GM18861 (cell line): ENCODE measurements around the gene TTLL4.

Experiments used
- ATAC-seq: cut with Tn5 transposase; IDR thresholded peaks from one replicate; pipeline ENCODE4 v1.9.1; 2021; ENCODE audit not compliant: unreplicated experiment

Gene TTLL4

DNA sequence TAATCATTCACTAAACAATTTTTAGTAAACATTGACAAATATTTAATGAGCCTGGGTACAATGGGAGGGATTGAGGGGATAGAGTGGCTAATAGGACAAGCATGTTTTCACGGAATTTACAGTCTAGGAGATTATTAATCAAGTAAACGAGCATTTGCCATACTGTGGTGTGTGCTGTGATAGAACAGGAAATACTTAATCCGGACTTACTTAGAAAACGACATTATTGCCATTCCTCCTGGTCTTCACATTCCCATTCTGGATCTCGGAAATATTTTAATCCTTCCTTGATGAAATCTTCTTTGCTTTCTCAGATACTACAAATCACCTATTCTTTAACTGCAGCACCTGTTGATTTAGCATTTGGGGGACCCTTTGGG lies 905 bp downstream of the TTLL4 start:
- ATAC-seq: no peak

DNA sequence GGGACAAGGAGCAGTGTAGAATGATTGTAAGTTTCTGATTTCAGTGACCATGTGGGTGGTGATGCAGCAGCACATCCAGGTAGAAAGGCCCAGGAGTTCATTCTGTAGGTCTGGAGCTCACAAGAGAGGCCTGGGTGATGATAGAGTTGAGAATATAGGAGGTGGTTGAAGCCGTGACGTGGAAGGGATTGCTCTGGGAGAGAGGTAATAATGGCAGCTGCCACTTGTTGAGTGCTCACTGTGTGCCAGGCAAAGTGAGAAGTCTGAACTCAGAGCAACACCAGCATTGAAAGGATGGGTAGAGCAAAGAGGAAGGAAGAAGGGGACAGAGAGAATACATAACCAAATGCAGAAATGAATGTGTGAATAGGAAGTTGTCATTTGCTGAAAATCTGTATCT lies 3.3 kb downstream of the TTLL4 start:
- ATAC-seq: no peak

DNA sequence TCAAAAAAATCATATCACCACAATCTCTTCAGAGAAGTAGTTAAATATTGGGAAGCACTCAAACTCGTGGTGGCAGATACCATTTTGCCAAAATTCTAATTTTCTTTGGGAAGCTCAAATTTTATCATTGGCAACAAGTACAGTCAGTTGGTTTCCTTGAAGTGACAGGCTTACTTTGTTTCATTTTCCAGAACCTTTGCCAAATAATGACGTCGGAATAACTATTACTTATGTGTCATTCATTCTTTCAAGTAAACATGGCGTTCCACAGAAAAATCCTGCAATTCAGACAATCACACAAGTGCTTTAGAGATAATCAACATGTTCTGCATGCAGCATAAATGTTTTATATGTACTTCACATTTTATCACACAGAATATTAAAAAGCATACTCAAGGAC lies 5.4 kb downstream of the TTLL4 start:
- no peak for ATAC-seq

GRCh38 chr2:218717262-218717661 lies 6.6 kb downstream of the TTLL4 start:
- ATAC-seq: no peak

DNA sequence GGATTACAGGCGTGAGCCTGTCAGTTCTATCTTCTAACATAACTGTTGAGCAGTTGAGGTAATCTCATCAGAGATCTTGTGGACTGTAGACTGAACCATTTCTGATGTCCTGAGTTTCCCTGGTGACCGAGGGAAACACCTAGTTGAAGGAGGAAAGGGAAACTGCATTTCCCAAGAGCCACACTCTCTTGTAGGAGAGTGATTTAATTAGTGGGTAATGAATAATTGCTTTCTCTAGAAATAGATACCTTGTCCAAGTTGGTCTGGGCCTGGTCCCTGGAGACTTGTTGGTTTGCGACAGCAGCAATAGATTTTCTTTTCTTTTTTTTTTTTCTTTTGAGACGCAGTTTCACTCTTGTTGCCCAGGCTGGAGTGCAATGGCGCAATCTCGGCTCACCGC lies 7.4 kb downstream of the TTLL4 start:
- no peak for ATAC-seq

GRCh38 chr2:218719457-218719856 lies 8.8 kb downstream of the TTLL4 start:
- ATAC-seq: no peak

DNA sequence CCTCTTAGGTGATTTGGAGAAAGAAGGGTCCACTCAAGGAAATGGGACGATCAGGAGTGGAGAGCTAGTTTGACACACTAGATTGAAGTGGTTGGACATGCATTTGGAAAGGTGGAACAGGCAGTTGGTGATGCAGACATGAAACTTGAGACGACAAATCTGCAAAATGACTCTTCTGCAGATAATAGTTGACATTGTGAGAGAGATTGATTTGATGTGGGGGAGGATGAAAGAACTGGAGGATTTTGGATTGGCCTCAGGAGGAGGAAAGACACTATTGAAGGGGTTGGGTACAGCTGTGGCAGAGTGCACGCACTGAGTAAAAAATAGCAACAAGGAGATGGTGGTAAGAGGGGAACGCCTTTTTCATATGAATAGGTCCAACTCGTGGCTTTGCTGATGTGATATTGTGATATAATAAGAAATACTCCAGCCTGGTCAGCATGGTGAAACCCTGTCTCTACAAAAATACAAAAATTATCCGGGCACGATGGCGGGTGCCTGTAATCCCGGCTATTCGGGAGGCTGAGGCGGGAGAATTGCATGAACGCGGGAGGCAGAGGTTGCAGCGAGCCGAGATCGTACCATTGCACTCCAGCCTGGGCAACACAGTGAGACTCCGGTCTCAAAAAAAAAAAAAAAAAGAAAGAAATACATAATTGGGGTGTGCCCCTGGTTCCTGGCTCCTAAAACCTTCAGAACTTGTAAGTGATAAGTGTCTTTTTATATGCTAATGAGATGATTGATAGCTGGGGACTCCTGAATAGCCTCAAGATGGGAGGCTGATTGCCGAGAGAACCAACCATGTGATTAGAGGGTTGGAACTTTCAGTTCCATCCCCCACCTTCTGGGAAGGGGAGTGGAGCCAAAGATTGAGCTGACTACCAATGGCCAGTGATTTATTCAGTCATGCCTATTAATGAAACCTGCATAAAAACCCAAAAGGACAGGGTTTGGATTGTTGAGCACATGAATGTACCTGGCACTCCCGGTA lies 9.7 kb downstream of the TTLL4 start:
- no peak for ATAC-seq

DNA sequence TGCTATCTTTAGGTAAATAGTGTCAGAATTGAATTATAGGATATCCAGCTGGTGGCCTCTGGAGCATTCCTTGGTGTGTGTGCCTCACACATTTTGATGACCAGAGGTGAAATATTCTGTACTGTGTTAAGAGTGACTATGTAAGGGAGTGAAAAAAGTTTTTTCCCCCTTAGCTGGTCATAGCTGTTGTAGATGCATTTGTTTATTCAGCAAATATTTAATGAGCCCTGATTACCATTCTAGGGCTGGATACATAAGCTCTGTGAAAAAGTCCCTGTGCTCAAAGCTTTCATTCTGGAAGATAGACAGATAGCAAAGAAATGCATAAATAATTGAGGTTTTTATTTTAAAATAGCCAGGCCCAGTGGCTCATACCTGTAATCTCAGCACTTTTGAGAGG lies 10.9 kb downstream of the TTLL4 start:
- no peak for ATAC-seq

DNA sequence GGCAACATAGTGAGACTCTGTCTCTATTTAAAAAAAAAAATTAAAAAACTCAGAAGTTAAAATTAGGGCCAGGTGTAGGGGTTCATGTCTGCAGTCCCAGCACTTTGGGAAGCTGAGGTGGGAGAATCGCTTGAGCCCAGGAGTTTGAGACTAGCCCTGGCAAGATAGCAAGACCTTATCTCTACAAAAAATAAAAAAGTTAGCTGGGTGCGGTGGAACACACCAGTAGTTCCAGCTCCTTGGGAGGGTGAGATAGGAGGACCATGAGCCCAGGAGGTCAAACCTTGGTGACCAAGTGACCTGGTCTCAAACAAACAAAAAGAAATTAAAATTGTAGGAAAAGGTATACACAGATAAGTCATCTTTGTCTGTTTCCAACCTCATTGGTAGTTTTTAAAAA lies 11.3 kb downstream of the TTLL4 start:
- ATAC-seq: no peak

DNA sequence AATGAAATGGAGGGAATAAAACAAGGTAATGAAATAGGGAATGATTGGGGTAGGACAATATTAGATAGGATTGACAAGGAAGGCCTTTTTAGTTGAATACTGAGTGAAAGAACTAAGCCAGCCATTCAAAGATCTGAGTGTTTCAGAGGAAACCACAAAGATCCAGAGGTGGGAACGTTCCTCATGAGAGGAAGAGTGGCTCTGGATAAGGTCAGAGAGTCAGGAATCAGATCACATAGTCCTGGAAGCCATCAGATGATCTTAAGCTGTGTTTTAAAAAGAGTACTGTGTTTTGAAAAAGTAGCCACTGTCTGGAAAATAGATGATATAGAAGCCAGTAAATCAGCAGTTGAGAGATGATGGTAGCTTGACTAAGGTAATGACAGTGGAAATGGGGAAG lies 11.8 kb downstream of the TTLL4 start:
- no peak for ATAC-seq

DNA sequence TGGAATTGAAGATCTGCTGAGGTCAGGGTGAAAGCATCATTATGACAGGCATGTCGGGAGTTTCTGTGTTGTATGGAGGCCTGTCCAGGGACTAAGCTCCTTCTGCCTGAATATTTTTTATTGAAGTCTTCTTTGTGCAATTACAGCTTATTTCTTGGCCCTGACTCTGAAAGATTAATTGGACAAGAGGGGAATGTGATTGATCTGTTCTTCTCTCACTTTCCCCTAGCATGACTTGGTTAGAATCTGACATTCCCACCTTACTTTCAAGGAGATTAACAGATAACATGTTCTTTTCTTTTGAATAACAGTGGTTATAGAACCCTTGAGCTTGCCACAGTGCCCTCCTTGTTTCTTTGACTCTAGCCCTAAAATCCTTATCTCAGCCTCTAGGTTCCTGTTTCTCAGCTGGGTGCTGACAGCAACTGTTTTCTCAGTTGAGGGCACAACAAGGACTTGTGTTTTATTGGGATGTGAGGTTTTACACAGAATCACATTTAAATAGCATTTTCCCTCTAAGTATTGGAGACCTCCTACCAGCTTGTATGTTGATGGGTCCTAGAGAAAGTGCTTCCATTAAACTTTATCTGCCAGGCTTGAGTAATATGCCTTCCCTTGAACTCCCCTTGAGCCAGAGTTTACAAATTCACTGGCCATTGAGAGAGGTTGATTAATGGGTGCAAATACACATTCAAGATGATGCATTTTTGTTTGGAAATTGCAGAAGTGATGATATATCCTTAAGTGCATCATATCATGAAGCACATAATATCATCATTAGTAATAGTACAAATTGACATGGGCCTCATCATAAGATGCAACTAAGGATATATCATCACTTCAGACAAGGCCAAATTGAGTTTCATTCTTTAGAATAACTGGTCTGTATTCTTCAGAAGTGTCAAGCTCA lies 12.5 kb downstream of the TTLL4 start:
- no peak for ATAC-seq

GRCh38 chr2:218726004-218726574 lies 15.5 kb downstream of the TTLL4 start:
- ATAC-seq: no peak

DNA sequence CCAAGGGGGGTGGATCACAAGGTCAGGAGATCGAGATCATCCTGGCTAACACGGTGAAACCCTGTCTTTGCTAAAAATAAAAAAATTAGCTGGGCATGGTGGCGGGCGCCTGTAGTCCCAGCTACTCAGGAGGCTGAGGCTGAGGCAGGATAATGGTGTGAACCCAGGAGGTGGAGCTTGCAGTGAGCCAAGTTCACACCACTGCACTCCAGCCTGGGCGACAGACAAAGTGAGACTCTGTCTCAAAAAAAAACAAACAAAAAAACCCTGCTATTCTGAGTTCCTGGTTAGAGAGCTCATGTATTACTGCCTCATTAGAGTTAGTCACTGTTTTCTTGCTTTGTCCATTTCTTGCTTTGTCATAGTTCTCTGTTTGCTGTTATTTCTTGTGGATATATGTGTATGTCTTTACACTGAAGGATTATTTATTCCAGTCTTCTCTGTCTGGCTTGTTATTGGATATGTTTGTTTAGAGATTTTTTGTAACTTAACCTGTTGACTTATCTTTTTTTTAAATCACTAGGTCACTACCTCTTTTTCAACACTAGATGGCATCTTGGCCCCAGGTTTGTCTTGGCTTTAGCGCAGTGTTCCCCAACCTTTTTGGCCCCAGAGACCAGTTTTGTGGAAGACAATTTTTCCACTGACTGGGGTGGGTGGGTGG lies 17.0 kb downstream of the TTLL4 start:
- ATAC-seq: no peak

DNA sequence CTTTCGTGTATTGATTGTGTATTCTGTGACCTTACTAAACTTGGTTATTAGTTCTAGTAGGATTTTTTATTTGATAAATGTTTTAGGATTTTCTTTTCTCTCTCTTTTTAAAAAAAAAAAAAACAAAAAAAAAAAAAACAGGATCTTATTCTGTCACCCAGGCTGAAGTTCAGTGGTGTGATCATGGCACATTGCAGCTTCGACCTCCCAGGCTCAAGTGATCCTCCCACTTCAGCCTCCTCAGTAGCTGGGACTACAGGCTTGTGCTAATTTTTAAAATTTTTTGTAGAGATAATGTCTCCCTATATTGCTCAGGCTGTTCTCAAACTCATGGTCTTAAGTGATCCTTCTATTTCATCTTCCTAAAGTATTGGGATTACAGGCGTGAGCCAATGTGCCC lies 19.0 kb downstream of the TTLL4 start:
- no peak for ATAC-seq

- no peak for ATAC-seq
Measured at GRCh38 chr2:218732052-218732760, 21.6 kb downstream of the TTLL4 start.

DNA sequence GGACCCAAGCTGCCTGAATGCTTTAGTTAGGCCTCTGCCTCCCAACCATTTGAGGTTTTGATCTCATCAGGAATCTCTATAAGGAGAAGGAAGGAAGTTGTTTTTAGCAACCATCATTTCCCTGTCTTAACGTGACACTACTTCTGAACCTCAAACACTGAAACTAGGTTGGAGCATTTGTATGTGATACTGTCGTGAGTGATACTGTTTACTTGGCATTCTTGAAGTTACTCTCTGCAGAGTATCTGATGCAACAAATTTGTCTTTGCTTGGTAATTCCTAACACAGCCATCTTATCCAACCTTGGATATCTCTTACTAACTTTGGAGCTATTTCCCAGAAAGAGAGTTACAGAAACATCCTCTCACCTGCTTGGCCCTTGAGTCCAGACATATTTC lies 22.1 kb downstream of the TTLL4 start:
- no peak for ATAC-seq

GRCh38 chr2:218733171-218734021 lies 22.8 kb downstream of the TTLL4 start:
- no peak for ATAC-seq

DNA sequence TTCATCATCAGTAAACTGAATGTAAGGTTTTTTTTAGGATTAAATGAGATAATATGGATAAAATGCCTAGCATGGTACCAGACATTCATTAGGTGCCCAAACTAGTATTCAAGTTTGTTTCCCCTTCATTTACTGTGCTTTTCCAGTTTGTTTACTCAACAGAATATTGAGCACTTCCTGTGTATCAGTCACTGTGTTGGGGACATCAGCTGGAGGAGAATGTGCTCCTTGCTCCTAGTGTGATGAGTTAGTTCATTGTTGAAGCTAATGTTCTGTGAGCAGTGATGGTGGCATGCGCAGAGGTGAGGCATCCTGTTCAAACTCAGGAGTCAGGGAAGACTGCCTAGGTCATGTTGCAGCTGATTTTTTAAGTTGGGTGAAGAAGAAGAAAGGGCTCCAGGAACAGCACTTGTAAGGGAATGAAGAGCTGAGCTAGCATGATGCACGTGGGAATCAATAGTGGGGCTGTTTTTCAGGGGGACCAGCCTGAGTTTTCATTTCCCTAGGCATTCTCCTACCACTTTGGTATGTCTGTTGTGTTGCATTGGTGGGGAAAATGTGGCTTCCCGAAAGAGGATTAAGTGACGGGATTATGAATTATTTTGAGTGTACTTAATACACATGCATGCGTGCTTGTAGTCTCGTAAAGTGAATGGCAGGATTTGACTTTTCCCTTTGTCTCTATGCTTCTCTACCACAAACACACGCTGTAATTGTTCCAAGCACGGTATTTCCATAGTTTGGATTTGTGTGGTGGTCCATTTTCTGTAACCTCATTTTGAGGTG lies 23.7 kb downstream of the TTLL4 start:
- ATAC-seq: no peak

GRCh38 chr2:218736531-218736930 lies 25.9 kb downstream of the TTLL4 start:
- ATAC-seq: no peak
